HepG2 (cell line): Measurements from ENCODE around the gene PXMP2. TPM values are rescaled to one million over a fixed set of nuclear protein-coding genes. Genes with fewer than 3 reads are reported as not detected.
A peak's percentile ranks its signal among the peaks of the same experiment; 100 is the strongest.

Source experiments
- ATAC-seq: fragments of 200-7000 bp; cut with Tn5 transposase; 3 replicates; pipeline ENCODE4 v1.9.1; 2020; ENCODE audit warnings: mild to moderate bottlenecking, moderate library complexity
- BruUV-seq: library from RNA; stranded (reverse); fragments of 400-500 nt; replicated peaks from 2 replicates; lab custom pipeline; 2021; lab: Mats Ljungman, UMichigan
- CTCF ChIA-PET: fragments of 300-600 bp; formaldehyde crosslinking; extraction: SDS; loops from one replicate; lab custom pipeline; 2021; ENCODE audit warnings: low total read pairs, inconsistent platforms, low intra/inter-chr PET ratio; lab: Yijun Ruan, JAX
- POLR2A ChIA-PET: fragments of 350-600 bp; sonication (Branson Sonifier 250); formaldehyde crosslinking; loops from one replicate; lab custom pipeline; 2020; ENCODE audit warnings: antibody characterized with exemption, inconsistent platforms; lab: Yijun Ruan, JAX
- DNase-seq: peaks from one replicate; pipeline ENCODE4 v3.0.0-alpha.2; 2015; ENCODE audit warnings: low spot score
- FAIRE-seq: peaks from 3 replicates; lab custom pipeline; 2011; peaks lifted over from hg19 to GRCh38; lab: Jason Lieb, UNC
- H2AFZ ChIP-seq: one replicate; pipeline ENCODE4 v1.6.1; 2011; ENCODE audit warnings: low read length, inconsistent platforms
- H3K27ac ChIP-seq: fragments of 300-600 bp; 3 replicates; pipeline ENCODE4 v1.8.0; 2011; ENCODE audit warnings: mixed run types, mild to moderate bottlenecking, mixed read lengths, low read length, inconsistent platforms; ENCODE audit not compliant: insufficient read depth; ENCODE audit errors: extremely low read length
- H3K27me3 ChIP-seq, 2 experiments: fragments of 200-600 bp in 1 of 2; 2 replicates in 1 of 2; 3 replicates in 1 of 2; pipeline versions ENCODE4 v1.6.0 to v1.8.0; 2011; ENCODE audit warnings: low read length in 2 of 2, mild to moderate bottlenecking in 2 of 2, moderate library complexity in 2 of 2, inconsistent platforms in 1 of 2; ENCODE audit not compliant: insufficient read depth in 2 of 2, control insufficient read depth in 1 of 2
- H3K36me3 ChIP-seq, 2 experiments: fragments of 200-600 bp in 1 of 2; replicated peaks in 1 of 2; 2 replicates in 1 of 2; 3 replicates in 1 of 2; pipeline versions ENCODE4 v1.5.1 to v1.8.0; 2011; ENCODE audit warnings: low read length in 2 of 2, inconsistent platforms in 1 of 2; ENCODE audit not compliant: insufficient read depth in 2 of 2, control insufficient read depth in 1 of 2
- H3K4me1 ChIP-seq: 2 replicates; pipeline ENCODE4 v1.5.1; 2012; ENCODE audit warnings: low read length, inconsistent platforms; ENCODE audit not compliant: insufficient read depth
- H3K4me2 ChIP-seq: 2 replicates; pipeline ENCODE4 v1.6.0; 2011; ENCODE audit warnings: low read depth, low read length, inconsistent platforms
- H3K4me3 ChIP-seq, 3 experiments: fragments of 200-600 bp in 1 of 3; sonication (generic), shearing (Covaris generic) in 1 of 3; replicated peaks in 1 of 3; 2 replicates each; pipeline ENCODE4 v1.5.1; 2011 to 2016; ENCODE audit warnings: low read length in 3 of 3, inconsistent platforms in 2 of 3, low read depth in 2 of 3, mild to moderate bottlenecking in 2 of 3, control low read depth in 1 of 3, mixed read lengths in 1 of 3; ENCODE audit not compliant: insufficient read depth in 1 of 3
- H3K79me2 ChIP-seq: one replicate; pipeline ENCODE4 v1.6.1; 2011; ENCODE audit warnings: low read length, inconsistent platforms; ENCODE audit not compliant: insufficient read depth
- H3K9ac ChIP-seq: 2 replicates; pipeline ENCODE4 v1.6.0; 2011; ENCODE audit warnings: mild to moderate bottlenecking, low read depth, low read length, inconsistent platforms; ENCODE audit not compliant: insufficient read depth
- H3K9me3 ChIP-seq: 2 replicates; pipeline ENCODE4 v1.5.1; 2012; ENCODE audit warnings: mild to moderate bottlenecking, low read length
- H4K20me1 ChIP-seq: 2 replicates; pipeline ENCODE4 v1.6.0; 2011; ENCODE audit warnings: inconsistent platforms, mild to moderate bottlenecking, low read length, moderate library complexity; ENCODE audit not compliant: insufficient read depth
- AGO2 ChIP-seq: fragments of 200-400 bp; formaldehyde crosslinking; optimal IDR thresholded peaks from 2 replicates; pipeline ENCODE3; 2017; ENCODE audit warnings: mild to moderate bottlenecking, low read depth, low read length, moderate library complexity
- HNRNPH1 ChIP-seq: fragments of 200-400 bp; formaldehyde crosslinking; optimal IDR thresholded peaks from 2 replicates; pipeline ENCODE3; 2017; ENCODE audit warnings: mild to moderate bottlenecking, low read depth, low read length
- HNRNPK ChIP-seq: fragments of 200-400 bp; formaldehyde crosslinking; IDR thresholded peaks from 2 replicates; pipeline ENCODE4 v1.6.1; 2018; ENCODE audit warnings: low read length, low read depth, moderate library complexity, mild to moderate bottlenecking; ENCODE audit not compliant: poor library complexity, severe bottlenecking
- NFIC ChIP-seq: IDR thresholded peaks from 2 replicates; pipeline ENCODE4 v1.6.1; 2012; ENCODE audit warnings: mild to moderate bottlenecking, low read length, inconsistent platforms
- PCBP1 ChIP-seq: fragments of 200-400 bp; formaldehyde crosslinking; IDR thresholded peaks from 2 replicates; pipeline ENCODE4 v1.6.1; 2017; ENCODE audit warnings: mild to moderate bottlenecking, low read depth, low read length, borderline replicate concordance
- WGBS: methylation state at CpG from one replicate; pipeline ENCODE4 v1.1.6; 2017; ENCODE audit warnings: low lambda C conversion rate; 5-methylcytosine and 5-hydroxymethylcytosine counted together
- in situ Hi-C: cut with HindIII; loops from 2 replicates; pipeline ENCODE4 v1.10.0; 2017; ENCODE audit warnings: low pct_unique_long_range_greater_than_20kb; ENCODE audit not compliant: extremely low pct_ligation_motif_present
- intact Hi-C: fragments of 100-400 bp; cut with micrococcal nuclease; formaldehyde crosslinking; loops from one replicate; pipeline ENCODE4 v1.10.0; 2022; ENCODE audit not compliant: unreplicated experiment
- polyA plus RNA-seq, 8 experiments: library from polyadenylated mRNA; depleted of rRNA in 3 of 8; stranded (reverse) in 7 of 8; unstranded in 1 of 8; fragments of >200 nt; fragmentation: Illumina TruSeq in 4 of 8; extraction: Trizol in 4 of 8; gene quantifications; 2 replicates each; pipeline versions ENCODE4 v1.2.1 to v1.2.3, GENCODE V29; 2011 to 2016; ENCODE audit warnings: low read depth in 4 of 8, missing spikeins in 1 of 8, mixed read lengths in 1 of 8; ENCODE audit not compliant: insufficient read depth in 1 of 8
- total RNA-seq, 5 experiments: library from RNA; depleted of rRNA; stranded (reverse); fragments of >200 nt; fragmentation: Illumina TruSeq; extraction: Trizol; gene quantifications; 2 replicates each; pipeline ENCODE4 v1.2.3, GENCODE V29; 2016; ENCODE audit warnings: low read depth in 1 of 5

The PXMP2 gene
- total and polyA plus RNA-seq, 2 of the 13 experiments (the other 11 are each of a cell fraction or from before 2014, with no cell fraction given) = 25.5 to 42.9 TPM

- peak; percentile 26 for ATAC-seq
- no peak for FAIRE-seq
- Histone ChIP-seq H2AFZ (no peak overlapping the region), H3K27ac (no peak overlapping the region), H3K4me2 (no peak overlapping the region), H3K79me2 (no peaks in the 10 kb centered on the region), H4K20me1 (no peaks in the 10 kb centered on the region), H3K9ac (no peak overlapping the region), H3K36me3 (peaks cover 20 to 68% of the 10 kb centered on the region in 2 experiments; a peak in 4 of 5 replicates), H3K27me3 (no peaks in the 10 kb centered on the region), H3K4me1 (no peaks in the 10 kb centered on the region), H3K4me3 (no peak overlapping the region), H3K9me3 (no peaks in the 10 kb centered on the region)
- no peak for DNase-seq
- ChIA-PET POLR2A (no interaction called here), CTCF (no interaction called here)
- TF ChIP-seq HNRNPK (peak; percentile 42), AGO2 (peak; percentile 58), HNRNPH1 (no peak), PCBP1 (peak; percentile 74; the same call in 1 of the 2 replicates)
- intact Hi-C loops (no loop called here), in situ Hi-C loops (no loop called here)
- 96% methylated on average over 24 of the region's 24 CpGs for WGBS
- no TSS peak for BruUV-seq
Measured at GRCh38 chr12:132729541-132730320, 42.3 kb downstream of the PXMP2 start.

- no peaks in the 10 kb centered on the region for H3K27me3 ChIP-seq
- no peaks in the 10 kb centered on the region for H3K4me1 ChIP-seq
- WGBS = 97% methylated on average over 11 of the region's 11 CpGs
- H3K9ac ChIP-seq = no peak overlapping the region
- no peak overlapping the region for H2AFZ ChIP-seq
- H3K79me2 ChIP-seq = no peaks in the 10 kb centered on the region
- CTCF ChIA-PET = no interaction called here
- in situ Hi-C loops = no loop called here
- peaks cover 22 to 70% of the 10 kb centered on the region in 2 experiments; a peak in 4 of 5 replicates for H3K36me3 ChIP-seq
- TF ChIP-seq AGO2 (peak; percentile 72), NFIC (no peak)
- no peaks in the 10 kb centered on the region for H3K9me3 ChIP-seq
- H3K4me3 ChIP-seq = no peak overlapping the region
- H3K27ac ChIP-seq = no peak overlapping the region
- H3K4me2 ChIP-seq = no peak overlapping the region
- DNase-seq = no peak
- no TSS peak for BruUV-seq
- ATAC-seq = no peak; the same call in 2 of the 3 replicates
- intact Hi-C loops = no loop called here
- no peaks in the 10 kb centered on the region for H4K20me1 ChIP-seq
- POLR2A ChIA-PET = no interaction called here
- no peak for FAIRE-seq
Measured at GRCh38 chr12:132730353-132730752, 43.0 kb downstream of the PXMP2 start.
